HG02970 (cell line): ENCODE data around the gene ITGB1.
"Not testable (repeated sequence)": the region's sequence is repeated elsewhere in the genome, so short reads cannot be mapped to it uniquely, and the experiment has no call there.

Experiments used
- ATAC-seq: cut with Tn5 transposase; IDR thresholded peaks from one replicate; pipeline ENCODE4 v1.9.1; 2021; ENCODE audit warnings: mild to moderate bottlenecking, moderate library complexity, moderate number of reproducible peaks; ENCODE audit not compliant: unreplicated experiment, low FRiP score

Gene ITGB1

DNA sequence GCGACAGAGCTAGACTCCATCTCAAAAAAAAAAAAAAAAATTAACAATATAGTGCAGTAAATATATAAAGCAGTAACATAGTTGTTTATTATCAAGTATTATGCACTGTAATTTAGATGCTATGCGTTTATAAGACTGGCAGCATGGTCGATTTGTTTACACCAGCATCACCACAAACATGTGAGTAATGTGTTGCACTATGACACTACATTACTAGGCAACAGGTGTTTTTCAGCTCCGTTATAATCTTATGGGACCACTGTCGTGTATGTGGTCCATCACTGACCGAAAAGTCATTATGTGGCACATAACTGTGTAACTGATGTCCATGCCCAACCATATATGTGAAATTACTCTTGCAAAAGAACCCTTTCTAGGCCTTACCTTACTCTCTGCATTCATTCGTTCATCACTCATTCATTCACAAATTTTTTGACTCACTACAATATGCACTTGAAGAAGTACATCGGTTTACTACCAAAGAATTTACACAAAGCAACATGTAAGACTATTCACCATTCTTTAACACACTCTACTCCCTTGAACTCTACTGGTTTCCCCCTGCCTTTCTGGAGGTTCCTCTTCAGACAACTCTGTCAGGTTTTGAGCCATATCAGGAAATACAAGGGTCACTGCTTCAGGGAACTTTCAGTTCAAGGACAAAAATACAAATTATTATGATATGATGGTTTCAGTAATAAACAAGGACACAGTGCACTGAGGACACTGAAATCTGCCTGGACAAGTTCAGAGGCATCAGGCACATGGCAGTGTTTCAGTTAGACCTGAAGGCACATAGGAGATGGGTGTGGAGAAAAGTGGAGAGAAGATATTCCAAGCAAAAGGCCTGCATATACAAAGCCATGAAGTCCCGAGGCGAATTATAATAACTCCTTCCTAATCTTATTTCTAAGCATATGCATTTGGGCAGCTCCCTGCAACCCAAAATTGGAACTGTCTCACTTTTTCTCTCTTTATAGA is 17.4 kb downstream of the ITGB1 start:
- ATAC-seq = no peak

DNA sequence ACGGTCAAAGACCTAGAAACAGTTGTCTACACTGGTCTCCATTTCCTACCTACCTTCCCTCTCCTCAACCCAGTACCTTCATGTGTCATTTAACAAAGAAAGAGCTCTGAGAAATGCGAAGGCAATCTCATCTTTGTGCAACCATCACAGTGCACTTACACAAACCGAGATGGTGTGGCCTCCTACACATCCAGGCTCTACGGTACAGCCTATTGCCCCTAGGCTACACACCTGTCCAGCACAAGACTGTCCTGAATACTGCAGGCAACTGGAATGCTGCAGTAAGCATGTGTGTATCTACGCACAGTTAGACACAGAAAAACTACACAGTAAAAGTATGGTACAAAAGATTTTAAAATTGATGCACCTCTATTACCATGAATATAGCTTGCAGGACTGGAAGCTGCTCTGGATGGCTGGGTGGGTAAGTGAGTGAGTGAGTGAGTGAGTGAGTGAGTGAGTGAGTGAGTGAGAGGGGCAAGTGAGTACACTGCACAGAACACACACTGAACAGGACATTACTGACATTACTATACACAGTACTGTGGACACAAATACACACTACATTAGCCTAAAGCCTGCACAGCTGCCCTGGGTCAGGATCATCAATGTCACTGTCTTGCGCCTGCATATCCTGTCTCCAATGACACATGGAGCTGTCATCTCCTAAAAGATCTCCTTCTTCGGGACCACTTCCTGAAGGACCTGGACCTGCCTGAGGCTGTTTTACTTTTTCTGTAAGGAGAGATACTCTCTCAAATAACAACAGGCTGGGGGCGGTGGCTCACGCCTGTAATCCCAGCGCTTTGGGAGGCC is 18.5 kb downstream of the ITGB1 start:
- no peak for ATAC-seq

DNA sequence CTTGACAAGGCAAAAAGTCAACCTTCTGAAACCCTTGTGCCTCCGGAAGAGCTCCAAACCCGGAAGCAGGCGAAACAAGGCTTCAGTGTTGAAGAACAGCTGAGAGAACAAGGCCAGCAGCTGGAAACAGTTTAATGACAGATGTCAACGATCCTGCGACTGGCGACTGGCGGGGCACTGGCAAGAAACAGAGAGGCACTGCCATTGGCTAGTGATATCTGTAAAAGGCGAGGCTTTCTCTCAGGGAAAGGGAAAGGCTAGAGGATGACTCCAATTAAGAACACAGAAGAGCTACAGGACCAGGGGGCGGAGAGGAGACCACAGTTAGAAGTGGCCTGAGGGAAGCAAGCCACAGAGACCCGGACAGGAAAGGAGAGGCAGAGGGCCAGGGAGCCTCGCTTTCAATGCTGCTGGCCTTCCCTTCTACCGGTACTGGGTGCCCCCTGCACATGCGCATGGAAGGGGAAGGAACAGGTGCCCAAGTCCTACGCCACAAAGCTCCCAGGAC is 19.4 kb downstream of the ITGB1 start:
- no peak for ATAC-seq

DNA sequence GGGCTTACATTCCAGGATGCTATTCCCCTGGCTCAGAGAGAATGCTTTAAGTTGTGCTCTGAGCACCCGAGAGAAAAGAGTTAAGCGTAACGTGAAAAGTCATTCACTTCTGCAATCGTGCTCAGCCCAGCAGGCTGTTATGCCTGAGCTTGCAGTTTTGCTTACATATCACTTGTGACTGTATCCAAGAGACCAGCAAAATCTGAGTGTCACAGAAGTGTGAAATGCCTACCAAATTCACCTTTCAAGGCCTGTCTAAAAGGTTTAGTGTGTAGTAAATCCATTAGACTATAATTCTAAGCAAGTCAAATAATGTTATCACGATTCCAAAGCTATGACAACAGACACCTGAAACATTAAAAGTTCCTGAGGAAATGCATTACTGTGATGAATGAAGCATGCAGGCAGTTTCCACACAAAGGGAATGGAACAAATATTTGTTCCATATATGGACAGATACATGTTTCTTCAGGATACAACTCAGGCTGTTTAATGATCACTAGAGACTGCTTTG is 20.1 kb downstream of the ITGB1 start:
- no peak for ATAC-seq

DNA sequence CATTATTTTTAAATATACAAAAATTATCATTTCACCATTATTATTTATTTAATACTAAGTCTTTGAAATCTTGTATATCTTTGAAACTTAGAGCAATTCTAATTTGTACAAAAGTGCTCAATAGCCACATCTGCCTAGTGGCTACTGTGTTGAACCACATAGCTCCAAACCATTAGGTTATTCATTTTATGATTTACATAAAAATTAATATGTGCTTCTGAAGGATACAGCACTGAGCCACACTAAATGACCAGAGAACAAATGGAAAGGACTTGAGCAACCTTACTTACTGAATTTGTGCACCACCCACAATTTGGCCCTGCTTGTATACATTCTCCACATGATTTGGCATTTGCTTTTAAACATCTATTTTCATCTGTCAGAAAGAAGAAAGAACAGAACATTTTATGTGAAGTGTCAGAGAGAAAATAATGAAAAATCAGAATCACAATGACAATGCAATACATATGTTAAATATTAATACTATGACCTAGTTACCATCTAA is 25.8 kb downstream of the ITGB1 start:
- ATAC-seq = no peak

DNA sequence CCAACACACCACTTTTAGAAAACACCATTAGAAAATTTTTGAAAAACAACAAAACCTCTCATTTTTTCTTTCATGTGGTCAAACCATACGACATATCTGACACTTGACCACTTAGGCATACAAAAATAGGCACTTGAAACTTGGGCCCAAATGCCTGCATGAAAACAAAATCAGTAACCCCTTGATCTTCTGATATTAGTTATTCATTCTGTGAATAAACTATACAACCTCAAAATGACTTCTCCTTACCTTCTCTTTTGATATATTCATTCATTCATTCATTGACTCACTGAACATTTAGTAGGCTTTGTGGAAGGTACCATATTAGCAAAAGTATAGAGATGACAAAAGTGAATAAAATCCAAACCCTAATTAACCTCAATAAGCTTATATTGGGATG is 26.4 kb downstream of the ITGB1 start:
- ATAC-seq = no peak

DNA sequence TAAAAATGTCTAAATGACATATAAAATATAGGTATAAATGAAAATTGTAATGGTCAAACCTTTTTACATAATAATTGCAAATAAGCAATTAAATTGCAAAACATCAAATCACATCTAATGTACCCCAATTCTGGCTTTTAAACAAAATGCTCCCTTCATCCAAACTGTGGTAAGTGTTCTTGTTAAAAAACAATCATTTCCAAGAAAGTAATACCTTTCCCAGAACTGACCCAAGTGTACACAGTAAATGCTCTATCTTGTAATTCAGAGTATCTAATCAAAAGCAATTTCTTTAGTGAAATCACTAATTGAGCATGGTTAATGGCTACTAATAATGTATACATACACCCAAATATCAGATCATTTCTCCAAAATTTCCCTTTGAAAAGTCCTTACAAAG is 28.0 kb downstream of the ITGB1 start:
- ATAC-seq = no peak

DNA sequence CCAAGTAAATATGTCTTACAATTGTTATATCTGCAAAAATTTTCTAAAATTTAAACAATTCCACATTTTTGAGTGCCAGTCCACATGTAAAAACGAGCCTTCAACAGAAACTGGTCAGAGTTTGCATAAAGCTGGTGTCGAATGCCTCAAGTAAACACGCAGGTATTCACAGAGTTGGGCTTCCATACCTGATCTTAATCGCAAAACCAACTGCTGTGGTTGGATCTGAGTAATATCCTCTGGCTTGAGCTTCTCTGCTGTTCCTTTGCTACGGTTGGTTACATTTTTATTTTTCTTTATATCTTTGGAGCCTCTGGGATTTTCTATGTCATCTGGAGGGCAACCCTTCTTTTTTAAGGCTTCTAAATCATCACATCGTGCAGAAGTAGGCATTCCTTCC is 28.4 kb downstream of the ITGB1 start:
- ATAC-seq = no peak

DNA sequence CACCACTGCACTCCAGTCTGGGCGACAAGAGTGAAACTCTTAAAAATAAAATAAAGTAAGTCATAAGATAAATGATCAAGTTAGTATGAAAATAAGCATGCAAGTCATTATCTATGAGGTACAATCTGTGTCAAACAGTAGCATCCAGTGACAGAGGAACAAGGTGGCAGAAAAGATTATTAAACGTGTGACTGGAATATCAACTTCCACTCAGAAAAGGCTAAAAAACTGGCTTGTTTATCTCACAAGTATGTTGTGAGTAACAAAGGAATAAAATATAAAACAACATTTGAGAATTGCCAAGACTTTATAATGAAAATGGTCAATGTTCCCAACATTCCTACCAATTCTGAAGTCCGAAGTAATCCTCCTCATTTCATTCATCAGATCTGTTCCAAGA is 30.3 kb downstream of the ITGB1 start:
- no peak for ATAC-seq

DNA sequence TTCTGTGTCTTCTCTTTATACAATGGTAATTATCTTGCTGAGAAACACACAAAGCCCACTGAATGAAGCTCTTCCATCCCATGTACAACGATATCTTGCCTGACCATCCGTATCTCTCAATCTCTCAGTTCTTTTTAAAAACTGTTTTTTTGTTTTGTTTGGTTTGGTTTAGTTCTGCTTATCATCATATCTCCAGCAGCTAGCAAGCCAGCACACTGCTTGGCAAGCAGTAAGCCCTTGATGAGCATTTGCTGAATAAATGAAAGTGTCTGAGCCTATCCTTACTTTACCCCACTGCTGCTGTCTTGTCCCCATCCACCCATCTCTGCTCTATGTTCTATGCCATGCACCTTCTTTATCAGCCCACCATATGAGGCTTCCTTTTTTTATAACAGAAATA is 34.2 kb downstream of the ITGB1 start:
- no peak for ATAC-seq

DNA sequence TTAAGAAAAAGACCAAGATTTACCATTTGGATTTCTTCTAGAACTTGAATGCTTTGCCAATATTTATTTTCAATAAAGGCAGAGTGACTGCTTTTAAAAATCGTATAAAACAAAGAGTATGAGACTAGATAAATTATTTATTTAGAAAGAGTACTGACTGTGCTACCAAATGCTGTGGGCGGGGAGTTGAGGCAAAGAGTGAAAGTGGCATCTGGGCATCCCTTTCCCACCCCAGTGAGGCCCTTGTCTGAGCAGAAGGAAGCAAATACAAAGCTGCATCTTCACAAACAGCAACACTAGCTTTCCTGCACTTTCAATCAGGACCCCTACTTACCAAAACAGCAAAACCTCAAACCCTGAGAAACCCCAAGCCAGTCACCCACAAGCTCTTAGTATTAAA is 34.9 kb downstream of the ITGB1 start:
- no peak for ATAC-seq

DNA sequence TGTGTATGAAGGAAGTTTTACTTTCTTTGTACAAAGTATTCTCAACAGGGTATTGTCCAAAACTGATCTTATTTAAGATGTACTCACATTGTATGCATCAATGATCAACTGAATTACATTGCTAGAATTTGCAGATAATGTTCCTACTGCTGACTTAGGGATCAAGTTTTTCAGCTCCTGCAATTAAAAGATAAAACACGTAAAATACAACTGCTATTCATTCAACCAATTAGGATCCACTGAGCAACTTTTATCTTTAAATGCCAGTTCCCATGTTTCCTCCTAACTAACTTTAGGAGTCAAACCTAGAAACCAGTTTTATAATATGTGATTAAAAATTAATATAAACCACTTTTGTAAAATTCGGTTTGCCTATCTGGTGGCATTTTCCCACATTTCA is 35.9 kb downstream of the ITGB1 start:
- ATAC-seq = no peak

DNA sequence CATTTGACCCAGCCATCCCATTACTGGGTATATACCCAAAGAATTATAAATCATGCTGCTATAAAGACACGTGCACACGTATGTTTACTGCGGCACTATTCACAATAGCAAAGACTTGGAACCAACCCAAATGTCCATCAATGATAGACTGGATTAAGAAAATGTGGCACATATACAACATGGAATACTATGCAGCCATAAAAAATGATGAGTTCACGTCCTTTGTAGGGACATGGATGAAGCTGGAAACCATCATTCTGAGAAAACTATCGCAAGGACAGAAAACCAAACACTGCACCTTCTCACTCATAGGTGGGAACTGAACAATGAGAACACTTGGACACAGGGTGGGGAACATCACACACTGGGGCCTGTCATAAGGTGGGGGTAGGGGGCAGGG is 40.2 kb downstream of the ITGB1 start:
- ATAC-seq = not testable (repeated sequence)

DNA sequence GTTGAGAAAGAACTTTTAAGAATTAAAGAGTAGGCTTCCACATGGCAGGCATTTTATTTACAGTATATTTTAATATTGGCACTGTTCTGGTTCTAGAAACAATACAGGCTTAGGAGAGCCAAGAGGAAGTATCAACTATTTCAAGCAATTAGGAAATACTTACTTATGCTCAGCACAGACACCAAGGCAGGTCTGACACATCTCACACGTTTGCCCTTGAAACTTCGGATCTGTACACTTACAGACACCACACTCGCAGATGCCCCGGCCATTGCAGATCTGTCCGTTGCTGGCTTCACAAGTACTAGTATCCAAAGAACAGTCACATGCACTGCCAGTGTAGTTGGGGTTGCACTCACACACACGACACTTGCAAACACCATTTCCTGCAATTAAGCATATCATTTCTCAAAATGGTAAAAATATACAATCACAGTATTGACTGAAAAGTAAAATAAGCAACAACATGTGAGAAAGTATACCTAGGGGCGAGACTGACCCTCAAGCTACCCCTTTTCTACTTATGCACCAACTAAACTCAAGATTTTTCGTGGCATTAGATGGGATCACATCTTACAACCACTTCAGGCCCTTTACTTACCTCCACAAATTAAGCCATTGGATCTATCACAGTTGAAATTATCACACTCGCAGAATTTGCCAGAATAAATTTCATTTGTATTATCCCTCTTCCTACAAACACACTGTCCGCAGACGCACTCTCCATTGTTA is 46.6 kb downstream of the ITGB1 start:
- no peak for ATAC-seq

DNA sequence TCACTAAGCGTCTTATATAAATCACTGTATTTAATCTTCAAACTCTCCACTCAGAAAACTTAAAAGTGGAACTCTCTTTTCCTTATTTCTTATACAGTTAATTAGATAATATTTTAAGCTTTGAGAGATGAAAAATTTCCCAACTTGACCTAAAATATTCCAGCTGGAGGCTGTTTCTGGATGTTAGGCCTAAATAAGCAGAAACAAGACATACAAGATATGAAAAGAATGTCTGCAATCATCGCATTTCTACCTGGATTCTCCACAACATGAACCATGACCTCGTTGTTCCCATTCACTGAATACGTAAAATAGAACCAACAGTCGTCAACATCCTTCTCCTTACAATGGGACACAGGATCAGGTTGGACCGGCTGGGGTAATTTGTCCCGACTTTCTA is 48.1 kb downstream of the ITGB1 start:
- not testable (repeated sequence) for ATAC-seq

DNA sequence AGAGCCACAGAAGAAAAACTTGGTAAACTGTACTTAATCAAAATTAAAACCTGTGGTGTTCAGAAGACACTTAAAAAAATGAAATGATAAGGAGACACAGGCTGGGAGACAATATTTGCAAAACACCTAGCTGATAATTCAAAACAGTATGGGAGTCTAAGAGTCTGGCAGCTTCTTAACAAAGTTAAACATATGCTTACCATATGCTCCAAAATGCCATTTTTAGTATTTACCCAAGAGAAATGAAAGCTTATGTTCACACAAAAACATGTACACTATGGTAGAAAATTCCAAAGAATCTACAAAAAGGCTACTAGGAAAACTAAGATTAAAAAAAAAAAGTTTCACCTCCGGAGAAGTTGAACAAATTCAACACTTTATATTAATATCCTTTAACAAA is 48.6 kb downstream of the ITGB1 start:
- no peak for ATAC-seq

DNA sequence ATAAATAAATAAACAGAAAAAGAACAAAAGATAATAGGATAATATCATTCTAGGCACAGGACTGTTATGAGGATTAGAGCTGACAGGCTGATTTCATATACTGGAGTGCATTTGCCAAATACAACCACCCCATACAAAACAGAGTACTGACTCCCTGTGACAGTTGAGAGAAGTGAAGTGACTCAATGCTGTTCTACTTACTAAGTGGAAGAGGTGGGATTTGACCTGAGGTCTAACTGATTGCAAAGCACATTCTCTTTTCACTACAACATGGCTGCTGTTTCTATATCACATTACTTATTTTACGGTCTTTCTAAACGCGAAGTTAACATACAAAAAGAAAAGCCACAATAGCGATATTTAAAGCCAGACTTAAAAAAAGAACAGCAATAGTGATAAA is 51.4 kb downstream of the ITGB1 start:
- ATAC-seq = no peak

DNA sequence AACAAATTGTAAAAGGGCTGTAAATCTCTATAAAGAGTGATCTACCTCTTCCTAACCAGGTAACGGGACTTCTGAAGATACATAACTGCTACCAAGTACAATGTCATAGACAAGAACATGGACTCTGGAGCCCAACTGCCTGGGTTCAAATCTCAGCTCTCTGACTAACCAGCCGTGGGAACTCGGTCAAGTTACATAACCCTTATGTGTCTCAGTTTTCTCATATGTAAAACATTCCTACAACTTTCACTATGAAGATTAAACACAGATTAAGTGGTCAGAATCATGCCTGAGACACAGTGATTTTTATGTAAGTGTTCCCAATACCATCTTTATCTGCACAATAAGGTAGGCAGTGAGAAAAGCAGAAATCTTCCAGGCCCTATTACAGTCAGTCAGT is 52.6 kb downstream of the ITGB1 start:
- ATAC-seq = no peak

DNA sequence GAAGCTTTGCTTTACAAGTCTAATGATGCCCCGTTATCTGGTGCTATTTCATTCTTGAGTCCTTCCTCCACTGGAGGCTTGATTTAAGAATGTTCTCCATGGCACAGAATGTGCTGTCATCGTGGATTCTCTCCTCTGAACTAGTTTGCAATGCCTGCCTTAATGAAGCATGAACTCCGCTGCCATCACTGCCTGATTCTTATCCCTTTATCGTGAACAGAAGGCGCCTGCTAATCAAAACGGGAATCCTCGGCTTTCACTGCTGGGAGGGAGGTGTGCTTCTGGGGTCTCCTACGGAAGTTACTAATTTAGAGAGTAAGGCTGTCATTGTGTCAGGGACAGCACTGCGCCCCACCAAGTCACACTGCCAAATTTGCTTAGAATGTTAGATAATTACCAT is 56.2 kb downstream of the ITGB1 start:
- ATAC-seq = no peak
